Left forelimb (tissue), 1 donor: ENCODE results near the gene VCAN.

Experiments
- DNase-seq: peaks from one replicate; pipeline ENCODE4 v3.0.0-alpha.2; 2018; ENCODE audit warnings: low spot score

VCAN gene

DNA sequence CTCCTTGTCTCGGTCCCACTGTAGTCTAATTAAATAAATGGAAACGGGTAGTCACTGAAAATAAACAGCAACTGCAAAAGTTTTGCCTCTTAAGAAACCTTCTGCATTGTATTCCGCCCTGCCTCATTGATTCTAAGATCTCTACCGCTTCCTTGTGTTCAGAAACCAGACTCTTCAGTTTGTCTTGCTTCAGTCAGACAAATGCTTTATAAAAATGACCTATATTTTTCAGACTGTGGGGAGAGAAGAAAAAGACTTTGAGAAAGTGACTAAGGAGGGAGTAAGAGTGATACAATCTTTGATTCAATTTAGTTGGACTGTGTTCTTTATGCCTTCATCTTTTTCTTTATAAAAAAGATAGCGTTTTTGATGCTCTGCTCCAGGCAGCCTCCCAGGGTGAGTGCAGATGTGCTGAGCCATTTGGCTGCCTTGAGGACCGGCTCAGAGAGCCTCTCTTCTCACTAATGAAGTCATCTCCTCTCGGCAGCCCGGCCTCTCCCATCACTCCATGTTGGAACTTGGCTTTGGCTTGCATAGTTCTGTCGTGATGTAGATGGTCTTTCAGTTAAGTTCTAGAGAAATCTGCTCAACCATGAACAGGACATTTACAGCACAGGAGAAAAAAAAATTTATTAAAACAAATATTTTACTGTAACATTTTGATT is 4.0 kb upstream of the VCAN start:
- no peak for DNase-seq

DNA sequence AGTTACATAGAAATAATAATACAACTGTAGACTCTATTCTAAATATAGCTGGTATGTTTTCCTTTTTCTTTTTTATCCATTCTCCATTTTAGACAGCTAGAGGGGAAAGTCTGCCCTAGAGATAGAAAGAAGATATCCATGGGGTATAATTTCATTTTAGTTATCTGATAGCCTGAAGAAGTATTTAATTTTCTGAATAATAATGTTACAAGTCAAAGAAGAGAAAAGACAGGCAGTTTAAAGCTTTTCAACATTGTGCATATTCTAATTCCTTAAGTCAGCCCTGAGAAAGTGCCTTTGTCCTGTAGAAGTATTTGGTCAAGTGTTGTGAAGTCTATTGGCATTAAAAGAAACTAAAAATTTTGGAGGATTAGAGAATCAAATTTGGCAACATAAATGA is 2.5 kb upstream of the VCAN start:
- DNase-seq: no peak

DNA sequence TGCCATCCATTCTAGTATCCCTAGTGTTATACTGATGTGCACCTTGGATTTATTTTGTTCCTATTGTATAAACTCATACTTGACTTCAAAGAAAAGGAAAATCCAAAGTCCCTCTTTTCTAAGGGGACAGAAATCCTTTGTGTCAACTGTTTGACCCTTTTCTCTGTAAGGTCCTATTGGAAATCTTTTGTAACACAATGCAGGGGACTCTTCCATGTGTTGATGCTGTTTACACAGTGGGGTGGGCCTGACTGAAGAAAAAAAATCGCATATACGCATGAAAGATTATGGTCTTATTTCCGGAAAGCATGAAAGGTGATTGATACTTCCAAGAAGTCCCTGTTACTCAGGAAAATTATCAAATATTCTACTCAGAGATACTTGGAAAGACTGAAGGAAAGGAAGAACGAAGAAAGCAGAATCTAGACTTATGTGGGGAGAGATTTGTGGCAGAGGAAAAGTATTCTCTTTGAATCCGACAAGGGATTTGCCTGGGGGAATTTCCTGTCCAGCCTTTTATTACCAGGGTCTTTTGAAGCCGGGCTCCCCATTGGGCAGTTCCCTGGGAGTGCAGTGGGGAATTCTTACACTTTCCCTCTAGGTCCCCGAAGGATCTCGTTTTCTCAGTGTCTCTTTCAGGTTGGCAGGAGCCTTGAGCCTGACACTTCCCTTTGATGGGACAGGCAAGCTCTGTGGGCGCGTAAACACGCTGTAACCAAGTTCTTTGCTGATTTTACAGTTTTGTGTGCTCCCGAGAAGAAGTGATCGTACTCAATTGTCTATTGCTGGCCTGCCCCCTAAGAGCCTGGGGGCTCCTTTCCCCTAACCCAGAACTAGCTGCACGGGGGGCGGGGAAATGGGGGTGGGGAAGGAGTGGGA is 779 bp upstream of the VCAN start:
- no peak for DNase-seq

DNA sequence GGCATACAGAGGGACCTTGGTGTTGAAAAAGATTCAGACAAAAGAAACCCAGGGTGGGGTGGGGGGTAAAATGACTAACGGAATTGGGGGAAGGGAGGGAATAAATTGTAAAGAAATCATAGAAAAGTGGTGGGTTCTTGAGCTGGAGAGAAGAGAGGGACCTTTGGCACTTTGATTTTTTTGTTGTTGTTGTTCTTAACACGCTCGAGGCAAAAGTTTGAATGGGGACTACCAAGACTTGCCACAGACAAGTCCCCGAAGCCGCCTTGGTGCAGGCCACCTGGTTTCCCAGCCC is 616 bp downstream of the VCAN start:
- DNase-seq: no peak

- peak; percentile 81 for DNase-seq
These were observed 1.2 kb downstream of the VCAN start for GRCh38 chr5:83472508-83473345.

DNA sequence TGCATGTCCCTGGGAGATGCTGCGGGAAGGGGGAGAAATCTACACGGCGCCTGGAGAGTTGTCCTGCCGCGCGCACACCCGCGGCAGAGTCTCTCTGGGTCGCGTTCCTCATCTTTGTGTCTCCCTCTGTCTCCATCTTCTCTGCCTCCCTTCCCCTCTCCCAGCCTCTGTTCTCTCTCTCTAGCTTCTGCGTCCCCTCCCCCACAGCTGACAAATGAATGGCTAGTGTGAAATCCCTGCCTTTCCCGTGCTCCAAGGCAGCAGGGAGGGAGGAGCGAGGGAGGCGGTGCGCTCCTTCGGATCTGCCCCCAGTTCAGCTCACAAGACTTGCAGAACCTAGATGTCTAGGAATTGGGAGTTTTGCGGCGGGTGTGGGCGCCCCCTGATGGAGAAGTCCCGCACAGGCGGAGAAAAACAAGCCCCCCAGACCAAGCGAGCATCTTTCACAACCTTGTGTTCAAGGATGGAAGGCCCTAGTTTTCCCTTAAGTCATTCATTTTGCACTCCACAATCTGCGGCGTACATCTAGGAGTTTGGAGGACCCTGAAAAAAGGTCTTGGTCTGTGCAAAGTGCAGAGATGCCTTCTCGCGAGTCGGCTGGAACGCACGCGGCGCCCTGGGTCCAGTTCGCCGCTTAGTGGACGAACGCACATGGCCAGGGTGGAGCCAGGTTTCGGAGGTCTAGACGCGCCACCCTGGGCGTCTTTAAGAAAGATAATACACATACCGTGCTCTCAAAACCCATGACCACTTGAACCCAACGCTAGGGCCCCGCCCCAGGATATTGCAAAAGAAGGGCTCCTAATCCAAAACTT is 2.0 kb downstream of the VCAN start:
- DNase-seq: peak; percentile 96

- peak; percentile 96 for DNase-seq
These were observed 2.7 kb downstream of the VCAN start for GRCh38 chr5:83474161-83474796.

GRCh38 chr5:83474991-83475390 is 3.4 kb downstream of the VCAN start:
- DNase-seq: no peak

DNA sequence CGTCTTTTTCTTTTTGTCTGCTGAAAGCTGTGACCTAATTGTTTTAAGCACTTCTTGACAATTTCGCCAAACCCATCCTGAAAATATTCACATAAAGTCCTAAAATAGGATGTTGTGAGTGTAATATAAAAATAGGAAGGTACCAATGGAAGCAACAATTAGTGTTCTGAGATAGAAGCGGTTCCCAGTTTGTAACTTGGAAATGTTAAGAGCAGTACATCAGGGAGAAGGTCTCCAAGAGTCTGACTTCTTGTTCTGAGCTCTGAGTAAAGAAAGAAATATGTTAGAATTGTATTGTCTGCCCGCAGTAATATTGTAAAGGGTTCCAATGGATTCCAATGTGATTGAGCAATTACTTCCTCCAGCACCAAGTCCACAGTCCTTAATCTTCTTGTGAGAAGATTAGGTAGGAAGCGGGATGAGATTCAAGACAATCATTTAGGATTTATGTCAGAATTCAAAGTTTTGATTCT is 3.9 kb downstream of the VCAN start:
- DNase-seq: no peak

GRCh38 chr5:83475935-83476814 is 4.6 kb downstream of the VCAN start:
- no peak for DNase-seq

GRCh38 chr5:83482961-83483360 is 11.4 kb downstream of the VCAN start:
- no peak for DNase-seq

DNA sequence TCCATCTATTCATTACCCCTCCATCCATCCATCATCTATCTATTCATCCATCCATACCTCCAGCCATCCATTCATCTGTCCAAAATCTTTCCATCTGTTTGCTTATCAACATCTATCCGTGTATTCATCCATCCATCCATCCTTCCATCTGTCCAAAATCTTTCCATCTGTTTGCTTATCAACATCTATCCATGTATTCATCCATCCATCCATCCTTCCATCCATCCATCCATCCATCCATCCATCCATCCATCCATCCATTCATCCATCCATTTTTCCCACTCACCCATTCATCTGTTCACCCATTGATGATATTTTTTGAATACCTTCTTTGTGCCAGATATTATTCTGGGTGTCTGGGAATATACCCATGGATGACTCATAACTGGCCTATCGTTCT is 12.8 kb downstream of the VCAN start:
- DNase-seq: no peak

DNA sequence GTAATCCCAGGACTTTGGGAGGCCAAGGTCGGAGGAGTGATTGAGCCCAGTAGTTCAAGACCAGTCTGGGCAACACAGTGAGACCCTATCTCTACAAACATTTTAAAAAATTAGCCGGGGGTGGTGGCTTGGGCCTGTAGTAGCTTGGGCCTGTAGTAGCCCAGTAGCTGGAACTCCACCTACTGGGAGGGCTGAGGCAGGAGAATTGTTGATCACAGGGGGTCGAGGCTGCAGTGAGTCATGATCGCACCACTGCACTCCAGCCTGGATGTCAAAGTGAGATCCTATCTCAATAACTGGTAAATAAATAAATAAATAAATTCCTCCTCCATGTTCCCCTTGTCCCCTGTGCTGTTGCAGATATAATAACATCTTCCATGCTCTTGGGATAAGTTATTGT is 14.3 kb downstream of the VCAN start:
- DNase-seq: no peak

- no peak for DNase-seq
These were observed 15.6 kb downstream of the VCAN start for GRCh38 chr5:83487155-83487554.

GRCh38 chr5:83488271-83488670 is 16.7 kb downstream of the VCAN start:
- DNase-seq: no peak

- no peak for DNase-seq
These were observed 17.3 kb downstream of the VCAN start for GRCh38 chr5:83488821-83489220.

DNA sequence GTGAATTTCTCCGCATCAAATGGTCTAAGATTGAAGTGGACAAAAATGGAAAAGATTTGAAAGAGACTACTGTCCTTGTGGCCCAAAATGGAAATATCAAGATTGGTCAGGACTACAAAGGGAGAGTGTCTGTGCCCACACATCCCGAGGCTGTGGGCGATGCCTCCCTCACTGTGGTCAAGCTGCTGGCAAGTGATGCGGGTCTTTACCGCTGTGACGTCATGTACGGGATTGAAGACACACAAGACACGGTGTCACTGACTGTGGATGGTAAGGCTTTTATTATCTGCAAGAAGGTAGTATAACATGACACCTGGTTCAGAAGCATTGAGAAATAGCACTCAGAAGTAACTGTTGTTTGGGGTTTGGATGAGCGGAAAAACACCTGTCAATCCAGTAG is 18.7 kb downstream of the VCAN start:
- no peak for DNase-seq

GRCh38 chr5:83492331-83492730 is 20.8 kb downstream of the VCAN start:
- no peak for DNase-seq

GRCh38 chr5:83493644-83494043 is 22.1 kb downstream of the VCAN start:
- no peak for DNase-seq

- no peak for DNase-seq
These were observed 22.6 kb downstream of the VCAN start for GRCh38 chr5:83494087-83494620.
